ENCODE measurements around the gene CAMKK1. TPM values are rescaled to one million over a fixed set of nuclear protein-coding genes. Genes with fewer than 3 reads are reported as not detected.

CAMKK1 gene
- total and polyA plus RNA-seq, 2 of the 4 experiments (the other 2 are of a cell fraction) = 4.1 to 8.2 TPM

- TF ChIP-seq, protein P1, sequence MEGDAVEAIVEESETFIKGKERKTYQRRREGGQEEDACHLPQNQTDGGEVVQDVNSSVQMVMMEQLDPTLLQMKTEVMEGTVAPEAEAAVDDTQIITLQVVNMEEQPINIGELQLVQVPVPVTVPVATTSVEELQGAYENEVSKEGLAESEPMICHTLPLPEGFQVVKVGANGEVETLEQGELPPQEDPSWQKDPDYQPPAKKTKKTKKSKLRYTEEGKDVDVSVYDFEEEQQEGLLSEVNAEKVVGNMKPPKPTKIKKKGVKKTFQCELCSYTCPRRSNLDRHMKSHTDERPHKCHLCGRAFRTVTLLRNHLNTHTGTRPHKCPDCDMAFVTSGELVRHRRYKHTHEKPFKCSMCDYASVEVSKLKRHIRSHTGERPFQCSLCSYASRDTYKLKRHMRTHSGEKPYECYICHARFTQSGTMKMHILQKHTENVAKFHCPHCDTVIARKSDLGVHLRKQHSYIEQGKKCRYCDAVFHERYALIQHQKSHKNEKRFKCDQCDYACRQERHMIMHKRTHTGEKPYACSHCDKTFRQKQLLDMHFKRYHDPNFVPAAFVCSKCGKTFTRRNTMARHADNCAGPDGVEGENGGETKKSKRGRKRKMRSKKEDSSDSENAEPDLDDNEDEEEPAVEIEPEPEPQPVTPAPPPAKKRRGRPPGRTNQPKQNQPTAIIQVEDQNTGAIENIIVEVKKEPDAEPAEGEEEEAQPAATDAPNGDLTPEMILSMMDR (conservative IDR thresholded peaks at IDR 0.05; ENCODE audit: low read depth, low read length) = no peak
- TF ChIP-seq BHLHE40 (IDR thresholded peaks at IDR 0.05; ENCODE audit: low read depth, low read length) (no peak), NFE2L2 (IDR thresholded peaks at IDR 0.05; ENCODE audit: low read depth, low read length) (no peak), ELK1 (IDR thresholded peaks at IDR 0.05; ENCODE audit: borderline replicate concordance, low read depth, low read length) (no peak)
These were observed 1.2 kb downstream of the CAMKK1 start (continued) for GRCh38 chr17:3891626-3892094.
